CD4-positive, alpha-beta T cell treated with Interleukin-12 subunit alpha and Interleukin-12 subunit beta, for 1 hour (primary cell): Measurements from ENCODE around the gene C14orf180.
"Not testable (repeated sequence)": the region's sequence is repeated elsewhere in the genome, so short reads cannot be mapped to it uniquely, and the experiment has no call there.

Experiments
- DNase-seq: peaks from one replicate; pipeline ENCODE4 v3.0.0-alpha.2; 2020

The C14orf180 gene

GRCh38 chr14:104633276-104634137, 53.9 kb downstream of the C14orf180 start:
- DNase-seq: no peak

- no peak for DNase-seq
Measured at GRCh38 chr14:104634138-104634760, 54.7 kb downstream of the C14orf180 start.

- DNase-seq: no peak
Measured at GRCh38 chr14:104634886-104635570, 55.5 kb downstream of the C14orf180 start.

- no peak for DNase-seq
Measured at GRCh38 chr14:104635717-104636116, 56.2 kb downstream of the C14orf180 start.

- DNase-seq: no peak
Measured at GRCh38 chr14:104636131-104636530, 56.6 kb downstream of the C14orf180 start.

GRCh38 chr14:104636846-104637545, 57.4 kb downstream of the C14orf180 start:
- DNase-seq: not testable (repeated sequence)

- no peak for DNase-seq
Measured at GRCh38 chr14:104637546-104638003, 58.0 kb downstream of the C14orf180 start.

- DNase-seq: no peak
Measured at GRCh38 chr14:104638190-104638589, 58.6 kb downstream of the C14orf180 start.

GRCh38 chr14:104638927-104639450, 59.4 kb downstream of the C14orf180 start:
- DNase-seq: no peak

GRCh38 chr14:104639471-104639870, 59.9 kb downstream of the C14orf180 start:
- DNase-seq: no peak
